Mammary epithelial cell (primary cell): Measurements from ENCODE around the gene ASB6.

Experiments used
- EZH2 ChIP-seq: IDR thresholded peaks from 2 replicates; pipeline ENCODE4 v1.6.1; 2012; ENCODE audit warnings: low read length, inconsistent platforms, borderline replicate concordance
- TF ChIP-seq, protein P1 (sequence below), 2 donors: IDR thresholded peaks in 1 of 2; conservative IDR thresholded peaks in 1 of 2; 2 replicates each; pipeline ENCODE4 v1.5.1; 2011 to 2012; ENCODE audit warnings: inconsistent platforms in 2 of 2, low read length in 2 of 2, mild to moderate bottlenecking in 2 of 2, control low read depth in 1 of 2, low read depth in 1 of 2; ENCODE audit not compliant: insufficient read depth in 1 of 2; ENCODE audit errors: extremely low read depth in 1 of 2

GRCh38 chr9:129639756-129640085 is 2.2 kb downstream of the ASB6 start:
- TF ChIP-seq, protein P1, sequence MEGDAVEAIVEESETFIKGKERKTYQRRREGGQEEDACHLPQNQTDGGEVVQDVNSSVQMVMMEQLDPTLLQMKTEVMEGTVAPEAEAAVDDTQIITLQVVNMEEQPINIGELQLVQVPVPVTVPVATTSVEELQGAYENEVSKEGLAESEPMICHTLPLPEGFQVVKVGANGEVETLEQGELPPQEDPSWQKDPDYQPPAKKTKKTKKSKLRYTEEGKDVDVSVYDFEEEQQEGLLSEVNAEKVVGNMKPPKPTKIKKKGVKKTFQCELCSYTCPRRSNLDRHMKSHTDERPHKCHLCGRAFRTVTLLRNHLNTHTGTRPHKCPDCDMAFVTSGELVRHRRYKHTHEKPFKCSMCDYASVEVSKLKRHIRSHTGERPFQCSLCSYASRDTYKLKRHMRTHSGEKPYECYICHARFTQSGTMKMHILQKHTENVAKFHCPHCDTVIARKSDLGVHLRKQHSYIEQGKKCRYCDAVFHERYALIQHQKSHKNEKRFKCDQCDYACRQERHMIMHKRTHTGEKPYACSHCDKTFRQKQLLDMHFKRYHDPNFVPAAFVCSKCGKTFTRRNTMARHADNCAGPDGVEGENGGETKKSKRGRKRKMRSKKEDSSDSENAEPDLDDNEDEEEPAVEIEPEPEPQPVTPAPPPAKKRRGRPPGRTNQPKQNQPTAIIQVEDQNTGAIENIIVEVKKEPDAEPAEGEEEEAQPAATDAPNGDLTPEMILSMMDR (conservative IDR thresholded peaks at IDR 0.05 in 1 of 2, IDR thresholded peaks at IDR 0.05 in 1 of 2; ENCODE audit: extremely low read depth in 1 of 2, insufficient read depth in 1 of 2, low read depth in 1 of 2, low read length in 2 of 2), result no peak
- no peak for TF ChIP-seq EZH2
